UCSD-AML1 (cell line): ENCODE data around the gene ATP2B2.

Experiments used
- DNase-seq: peaks from one replicate; lab custom pipeline; 2025; ENCODE audit not compliant: unreplicated experiment; lab: John Stamatoyannopoulos, UW

The ATP2B2 gene

DNA sequence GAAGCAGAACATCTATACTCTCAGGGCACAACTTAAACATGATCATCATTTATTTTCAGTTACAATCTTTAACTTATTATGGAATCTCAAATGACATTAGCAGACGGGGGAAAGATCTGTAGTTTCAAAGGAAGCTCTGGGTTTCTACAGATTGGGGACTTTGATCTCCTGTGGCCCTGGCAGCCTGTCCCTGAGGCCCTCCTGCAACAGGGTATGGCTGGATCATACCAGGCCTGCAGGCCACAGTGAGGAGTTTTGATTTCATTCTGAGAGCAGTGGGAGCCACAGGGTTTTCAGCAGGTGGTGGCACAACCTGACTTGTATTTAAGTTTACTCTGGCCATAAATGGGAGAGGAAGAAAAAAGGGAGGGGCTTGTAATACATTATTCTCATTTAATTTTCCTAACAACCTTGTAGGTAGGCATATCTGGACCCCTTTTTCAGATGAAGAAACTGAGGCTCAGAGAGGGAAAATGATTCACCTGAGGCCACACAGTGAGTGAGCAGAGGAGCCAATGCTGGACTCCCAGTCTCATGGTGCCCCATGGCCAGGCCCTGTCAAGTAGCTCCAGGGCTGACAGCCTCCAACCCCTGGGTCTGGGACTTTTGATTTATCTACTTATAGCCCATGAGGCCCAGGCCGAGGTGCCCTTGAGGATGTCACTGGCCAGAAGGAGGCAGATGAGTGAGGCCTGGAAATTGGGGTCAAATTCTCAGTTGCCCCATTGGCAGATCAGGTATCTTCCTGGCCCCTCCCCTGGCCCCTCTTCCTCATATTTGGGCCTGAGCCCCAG, 71.0 kb downstream of the ATP2B2 start:
- DNase-seq = no peak

DNA sequence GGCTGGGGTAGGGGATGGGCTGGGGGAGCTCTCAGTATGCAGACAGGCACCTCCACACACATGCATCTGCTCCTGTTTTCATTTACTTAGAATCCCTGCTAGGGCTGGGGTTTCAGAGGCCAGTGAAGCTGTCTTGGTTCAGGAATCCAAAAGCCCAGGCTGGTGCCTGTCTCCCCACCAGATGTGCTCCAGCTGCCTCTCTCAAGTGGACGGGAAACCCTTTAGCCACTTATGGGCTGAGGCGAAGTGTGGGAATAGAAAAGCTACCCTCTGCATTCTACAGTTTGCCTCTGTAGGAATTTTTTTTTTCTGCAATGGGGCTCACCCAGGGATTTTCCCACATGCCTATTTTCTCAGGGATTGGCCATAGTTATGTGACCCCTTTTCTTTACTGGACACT, 72.5 kb downstream of the ATP2B2 start:
- no peak for DNase-seq

DNA sequence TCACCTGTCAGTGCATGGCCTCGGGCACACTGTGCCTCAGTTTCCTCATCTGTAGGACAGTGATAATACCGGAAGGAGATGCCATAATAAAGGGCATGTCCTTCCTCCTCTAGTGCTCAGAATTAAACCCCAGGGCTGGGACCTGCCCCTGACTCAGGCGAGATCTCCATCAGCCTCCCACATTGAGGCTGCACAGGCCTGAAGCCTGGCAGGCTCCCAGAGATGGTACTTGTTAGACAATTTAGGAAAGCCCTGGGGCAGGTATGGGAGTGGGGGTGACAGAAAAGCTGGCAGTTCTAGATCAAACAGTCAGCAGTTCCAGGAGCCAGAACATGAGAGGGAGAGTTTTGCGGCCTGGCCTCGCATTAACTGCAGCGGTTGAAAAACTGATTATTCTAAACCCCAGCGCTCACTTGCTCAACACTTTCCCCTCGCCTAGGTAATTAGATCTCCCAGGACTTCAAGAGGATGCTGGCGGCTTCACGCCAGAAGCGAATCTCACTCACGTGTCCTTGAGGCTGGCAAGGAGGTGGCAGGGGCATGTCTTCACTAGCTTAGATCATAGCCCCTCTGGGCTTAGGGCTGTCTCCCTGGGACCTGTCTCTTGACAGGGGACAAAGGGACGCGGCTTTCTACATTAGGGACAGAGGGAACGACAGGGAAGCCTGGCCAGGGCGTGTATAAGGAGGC, 73.1 kb downstream of the ATP2B2 start:
- no peak for DNase-seq

- no peak for DNase-seq
Measured at GRCh38 chr3:10430805-10431204, 74.6 kb downstream of the ATP2B2 start.

GRCh38 chr3:10428406-10429091, 76.8 kb downstream of the ATP2B2 start:
- no peak for DNase-seq

DNA sequence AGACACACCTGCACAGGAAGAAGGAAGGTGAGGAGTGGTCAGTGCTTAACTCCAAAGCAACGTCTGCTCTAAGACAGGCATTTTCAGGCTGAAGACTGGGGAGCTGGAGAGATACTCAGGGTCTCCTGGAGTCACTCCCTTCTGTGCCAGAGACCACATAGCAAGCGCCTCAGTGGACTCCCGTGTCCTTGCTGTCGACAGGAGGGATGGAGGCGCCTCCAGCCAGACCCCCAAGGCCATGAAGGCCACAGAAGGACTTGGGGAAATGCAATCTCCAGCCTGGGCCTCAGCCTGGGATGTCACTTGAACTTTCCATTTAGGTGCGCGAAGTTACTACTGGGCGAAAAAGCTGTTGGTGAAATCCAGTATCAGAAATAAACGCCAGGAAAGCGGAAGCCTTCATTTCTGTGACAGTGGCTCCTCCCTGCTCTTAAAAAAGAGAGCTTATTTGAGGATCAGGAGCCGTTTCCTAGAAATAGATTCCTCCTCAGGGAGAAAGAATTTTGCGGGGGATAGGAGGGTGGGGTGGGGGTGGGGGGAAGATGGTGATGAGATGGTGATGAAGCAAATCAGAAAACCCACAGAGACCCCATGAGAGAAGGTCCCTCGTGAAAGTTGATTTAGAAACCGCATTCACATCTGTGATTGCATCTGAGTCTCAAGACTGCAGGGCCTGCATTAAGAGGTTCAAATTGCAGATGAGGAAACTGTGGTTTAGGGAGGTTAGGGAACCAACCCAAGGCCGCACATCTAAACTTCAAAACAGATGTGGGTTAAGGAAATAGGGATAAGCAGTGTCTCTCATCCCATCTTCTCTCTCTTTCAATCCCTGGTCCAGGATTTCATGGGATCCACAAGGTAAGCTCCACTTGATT, 78.8 kb downstream of the ATP2B2 start:
- no peak for DNase-seq

DNA sequence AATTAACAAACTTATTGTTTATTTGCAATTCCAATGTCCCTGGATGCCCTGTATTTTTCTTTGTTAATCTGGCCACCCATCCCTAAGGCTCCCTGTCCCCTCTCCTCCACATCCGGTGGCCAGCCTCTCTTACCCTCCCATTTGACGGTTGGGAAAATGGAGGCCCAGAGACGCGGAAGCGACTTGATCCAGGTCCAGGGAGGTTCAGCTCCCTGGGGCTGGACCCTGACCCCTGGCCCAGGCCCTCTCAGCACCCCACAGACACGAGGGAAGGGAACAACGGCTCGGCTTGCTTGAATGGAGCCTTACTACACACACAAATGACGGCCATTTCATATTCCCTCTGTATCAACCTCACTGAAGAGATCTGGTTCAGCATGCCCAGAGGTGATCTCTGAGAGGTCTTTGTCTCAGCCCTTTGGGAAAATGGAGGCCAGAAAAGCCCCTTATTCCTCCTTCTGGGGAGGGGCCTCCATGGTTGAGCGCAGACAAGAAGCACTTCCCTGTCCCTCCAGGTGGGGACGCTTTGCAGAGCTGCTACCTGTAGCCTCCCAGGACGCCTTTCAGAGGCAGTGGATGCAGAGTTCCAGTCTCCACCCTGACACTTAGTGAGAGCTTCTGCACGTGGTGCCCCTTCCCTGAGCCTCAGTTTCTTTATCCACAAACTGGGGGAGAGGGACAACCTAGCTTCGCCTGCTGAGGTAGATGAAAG, 82.1 kb downstream of the ATP2B2 start:
- no peak for DNase-seq

- no peak for DNase-seq
Measured at GRCh38 chr3:10421996-10422395, 83.4 kb downstream of the ATP2B2 start.

- no peak for DNase-seq
Measured at GRCh38 chr3:10420745-10421475, 84.5 kb downstream of the ATP2B2 start.

- no peak for DNase-seq
Measured at GRCh38 chr3:10419637-10420232, 85.7 kb downstream of the ATP2B2 start.

GRCh38 chr3:10417847-10418246, 87.5 kb downstream of the ATP2B2 start:
- DNase-seq = no peak

GRCh38 chr3:10416730-10417300, 88.6 kb downstream of the ATP2B2 start:
- no peak for DNase-seq

GRCh38 chr3:10413041-10413440, 92.3 kb downstream of the ATP2B2 start:
- no peak for DNase-seq

- DNase-seq = no peak
Measured at GRCh38 chr3:10411598-10412332, 93.6 kb downstream of the ATP2B2 start.

DNA sequence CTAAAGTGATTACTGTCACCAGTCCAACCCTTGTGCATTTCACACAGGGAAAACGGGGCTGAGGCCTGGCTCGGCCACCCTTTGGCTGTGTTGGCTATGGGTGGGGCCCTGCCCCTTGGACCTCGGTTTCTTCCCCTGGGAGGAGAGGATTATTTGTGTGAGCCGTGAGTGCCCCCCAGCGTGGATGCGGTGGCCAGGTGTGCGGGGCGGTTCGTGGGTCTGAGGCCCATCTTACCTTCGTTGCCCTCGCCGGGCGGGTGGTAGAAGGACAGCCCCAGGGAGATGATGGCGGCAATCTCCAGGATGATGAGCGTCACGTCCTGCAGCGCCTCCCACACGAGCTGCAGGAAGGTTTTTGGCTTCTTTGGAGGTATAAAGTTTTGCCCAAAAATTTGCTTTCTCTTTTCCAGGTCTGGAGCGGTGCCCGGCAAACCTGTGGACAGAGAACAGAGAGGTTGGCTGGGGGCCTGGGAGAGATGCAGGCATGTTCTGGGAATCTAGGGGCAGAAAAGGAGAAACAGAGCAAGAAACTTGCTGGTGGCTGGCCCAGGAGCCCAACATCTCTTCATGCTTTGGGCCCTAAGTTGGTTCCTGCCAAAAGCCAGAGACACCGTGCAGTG, 94.9 kb downstream of the ATP2B2 start:
- DNase-seq = no peak

DNA sequence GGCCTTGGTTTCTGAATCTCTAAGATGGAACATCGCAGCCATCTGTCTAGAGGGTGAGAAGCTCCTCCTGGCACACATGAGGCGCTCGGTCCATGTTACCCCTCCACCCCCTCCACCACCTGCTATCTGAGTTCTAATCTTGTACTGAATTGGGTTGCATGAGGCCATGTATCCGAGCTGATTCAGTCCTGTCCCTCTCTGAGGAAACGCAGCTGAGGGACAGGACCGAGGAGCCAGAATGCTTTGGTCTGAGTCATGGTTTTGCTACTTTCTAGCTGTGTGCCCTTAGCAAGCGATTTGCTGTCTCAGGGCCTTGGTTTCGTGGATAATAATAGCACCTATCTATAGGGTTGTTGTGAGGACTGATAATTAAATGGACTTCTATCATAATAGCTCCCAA, 96.7 kb downstream of the ATP2B2 start:
- DNase-seq = no peak

DNA sequence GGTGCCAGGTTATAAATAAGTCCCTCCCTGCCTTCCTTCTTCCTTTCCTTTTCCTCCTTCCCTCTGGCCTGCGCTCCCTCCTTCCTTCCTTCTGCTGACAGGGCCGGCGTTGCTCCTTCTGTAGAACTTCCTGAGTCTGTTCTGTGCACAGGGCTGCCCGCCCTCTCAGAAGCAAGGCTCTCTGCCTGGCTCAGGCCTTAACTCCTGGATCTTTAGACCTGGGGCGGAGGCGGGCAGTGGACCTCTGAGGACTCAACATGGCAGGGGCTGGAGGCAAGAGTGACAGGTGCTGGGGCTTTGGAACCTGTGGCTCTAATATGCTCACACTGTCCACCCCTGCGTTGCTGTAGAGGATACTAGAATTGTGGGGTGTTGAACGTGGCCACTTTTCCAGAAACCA, 98.0 kb downstream of the ATP2B2 start:
- DNase-seq = peak; percentile 26

GRCh38 chr3:10406414-10406813, 99.0 kb downstream of the ATP2B2 start:
- DNase-seq = no peak
